ENCODE results near the gene RALGPS1. TPM values are rescaled to one million over a fixed set of nuclear protein-coding genes. Genes with fewer than 3 reads are reported as not detected.

The RALGPS1 gene
- polyA plus RNA-seq, 1 of the 3 experiments (the other 2 are of a cell fraction), result 3.9 TPM

DNA sequence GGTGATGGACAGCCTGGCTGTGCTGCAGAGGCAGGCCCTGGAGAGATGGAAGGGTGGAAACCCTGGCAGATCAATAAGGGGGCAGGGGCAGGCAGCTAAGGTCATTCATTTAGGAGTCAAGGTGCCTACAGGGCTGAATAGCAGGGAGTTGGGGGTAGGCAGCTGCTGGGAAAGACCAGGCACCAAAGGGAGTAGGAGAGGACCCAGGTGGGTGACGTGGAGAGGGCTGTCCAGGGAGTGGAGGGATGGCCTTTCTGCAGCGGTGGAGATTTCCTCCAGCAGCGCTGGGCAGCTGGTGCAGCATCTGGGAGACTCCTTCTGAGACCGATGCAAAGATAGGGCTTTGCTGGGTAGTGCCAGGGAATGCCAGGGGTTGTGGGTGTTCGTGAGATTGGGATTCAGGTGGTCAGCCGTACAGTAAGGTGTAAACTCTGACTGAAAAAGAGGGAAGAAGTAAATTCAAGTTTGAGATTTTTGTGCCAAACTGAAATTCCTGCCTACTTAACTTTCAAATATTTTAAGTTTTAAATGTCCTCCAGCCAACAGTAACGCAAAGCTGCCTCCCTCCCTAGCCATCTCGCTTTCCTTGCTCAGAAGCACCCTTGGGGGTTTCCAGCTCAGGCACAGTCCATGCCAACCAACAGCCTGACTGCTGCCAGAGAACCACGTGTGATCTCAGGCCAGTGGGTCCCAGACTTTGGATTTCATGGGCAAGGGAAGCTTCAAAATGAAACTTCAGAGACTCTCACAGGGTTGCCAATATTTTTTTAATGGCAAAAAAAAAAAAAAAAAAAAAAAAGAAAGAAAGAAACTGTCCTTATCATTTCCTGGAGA lies 226.5 kb downstream of the RALGPS1 start:
- Histone ChIP-seq H3K9ac (no peak overlapping the region), H3K4me2 (no peak overlapping the region), H4K20me1 (ENCODE audit: insufficient read depth) (no peaks in the 10 kb centered on the region), H3K27me3 (ENCODE audit: insufficient read depth) (no peaks in the 10 kb centered on the region), H2AFZ (ENCODE audit: low read depth) (no peak overlapping the region), H3K9me2 (no peaks in the 10 kb centered on the region), H3K36me3 (replicated peaks in 1 of 2; ENCODE audit: control insufficient read depth in 1 of 2, insufficient read depth in 2 of 2, low read length in 1 of 2) (no peaks in the 10 kb centered on the region), H3K4me3 (ENCODE audit: low read depth in 2 of 2, low read length in 1 of 2) (no peak overlapping the region), H3K27ac (ENCODE audit: low read depth in 2 of 2, low read length in 1 of 2) (no peak overlapping the region), H3K4me1 (ENCODE audit: control insufficient read depth in 1 of 2, insufficient read depth in 2 of 2, low read depth in 1 of 2, low read length in 1 of 2) (peaks cover 0 to 6% of the 10 kb centered on the region in 2 experiments; a peak in 1 of 4 replicates), H3F3A (replicated peaks; ENCODE audit: insufficient read depth) (no peaks in the 10 kb centered on the region), H3K9me3 (no peaks in the 10 kb centered on the region), H3K79me2 (ENCODE audit: insufficient read depth) (no peaks in the 10 kb centered on the region)
- TF ChIP-seq MEF2A (IDR thresholded peaks at IDR 0.05; ENCODE audit: borderline replicate concordance, low read depth) (no peak), NRF1 (IDR thresholded peaks at IDR 0.05; ENCODE audit: low read depth, low read length) (no peak), EP300 (IDR thresholded peaks at IDR 0.05; ENCODE audit: borderline replicate concordance in 1 of 2, low read depth in 1 of 2, low read length in 1 of 2) (no peak), EZH2phosphoT487 (IDR thresholded peaks at IDR 0.05; ENCODE audit: borderline replicate concordance, low read depth) (no peak), IRF3 (IDR thresholded peaks at IDR 0.05; ENCODE audit: low read depth, low read length) (no peak), POLR2AphosphoS5 (IDR thresholded peaks at IDR 0.05; ENCODE audit: low read depth, low read length) (no peak), ZBTB33 (IDR thresholded peaks at IDR 0.05; ENCODE audit: borderline replicate concordance, low read depth) (no peak), USF1 (IDR thresholded peaks at IDR 0.05; ENCODE audit: borderline replicate concordance, low read depth) (no peak), RFX5 (IDR thresholded peaks at IDR 0.05; ENCODE audit: low read length) (no peak), NFIC (IDR thresholded peaks at IDR 0.05; ENCODE audit: borderline replicate concordance) (no peak)
- ChIA-PET CTCF (interaction anchor here (0.8 to 1.5 kb wide), 2 partner anchors 10 to 12 kb away, joined by 3 to 4 read pairs; no protein-coding TSS in a partner anchor), POLR2A (no interaction called here)
- 81% methylated on average over 9 of the region's 9 CpGs for whole genome bisulfite sequencing (ENCODE audit: low lambda C conversion rate)
- no peak for DNase-seq

GRCh38 chr9:127142291-127142690 lies 227.7 kb downstream of the RALGPS1 start:
- Histone ChIP-seq H3K27ac (ENCODE audit: low read depth in 2 of 2, low read length in 1 of 2) (no peak overlapping the region), H3K9me2 (no peaks in the 10 kb centered on the region), H4K20me1 (ENCODE audit: insufficient read depth) (no peaks in the 10 kb centered on the region), H3K4me3 (ENCODE audit: low read depth in 2 of 2, low read length in 1 of 2) (no peak overlapping the region), H3K9ac (no peak overlapping the region), H3F3A (replicated peaks; ENCODE audit: insufficient read depth) (no peaks in the 10 kb centered on the region), H3K27me3 (ENCODE audit: insufficient read depth) (no peaks in the 10 kb centered on the region), H3K9me3 (no peaks in the 10 kb centered on the region), H3K4me1 (ENCODE audit: control insufficient read depth in 1 of 2, insufficient read depth in 2 of 2, low read depth in 1 of 2, low read length in 1 of 2) (no peaks in the 10 kb centered on the region; a peak in 1 of 4 replicates), H3K4me2 (no peak overlapping the region), H2AFZ (ENCODE audit: low read depth) (no peak overlapping the region), H3K36me3 (replicated peaks in 1 of 2; ENCODE audit: control insufficient read depth in 1 of 2, insufficient read depth in 2 of 2, low read length in 1 of 2) (no peaks in the 10 kb centered on the region), H3K79me2 (ENCODE audit: insufficient read depth) (no peaks in the 10 kb centered on the region)
- CTCF ChIA-PET, result no interaction called here
- POLR2A ChIA-PET, result interaction anchor here (0.7 kb wide), 1 partner anchor 42 kb away, joined by 5 read pairs; no protein-coding TSS in a partner anchor
- WGBS (ENCODE audit: low lambda C conversion rate), result 85% methylated on average over 3 of the region's 3 CpGs
- no peak for DNase-seq
- TF ChIP-seq MXI1 (IDR thresholded peaks at IDR 0.05; ENCODE audit: low read depth, low read length), result no peak
- no peak for TF ChIP-seq SIN3A (IDR thresholded peaks at IDR 0.05; ENCODE audit: borderline replicate concordance, low read depth, low read length)
- TF ChIP-seq GABPA (IDR thresholded peaks at IDR 0.05; ENCODE audit: low read depth), result no peak
